ENCODE measurements around the gene PPM1D.

PPM1D gene

GRCh38 chr17:60645918-60646523 is 46.0 kb downstream of the PPM1D start:
- TF ChIP-seq CTCF (IDR thresholded peaks at IDR 0.05), result no peak
- Histone ChIP-seq H3K9me3 (no peaks in the 10 kb centered on the region), H3K4me3 (no peak overlapping the region), H3K4me1 (peaks cover 0 to 3% (median 0%) of the 10 kb centered on the region in 4 donors), H3K27ac (no peak overlapping the region), H3K27me3 (no peaks in the 10 kb centered on the region), H3K36me3 (peaks cover 16 to 35% (median 32%) of the 10 kb centered on the region in 3 donors)
- intact Hi-C loops (cut with DNase I; ENCODE audit: low total_unique reads), result no loop called here
- DNase-seq, result no peak

GRCh38 chr17:60646701-60647100 is 46.7 kb downstream of the PPM1D start:
- Histone ChIP-seq H3K27ac (no peak overlapping the region), H3K4me3 (no peak overlapping the region), H3K27me3 (no peaks in the 10 kb centered on the region), H3K4me1 (peaks cover 0 to 3% (median 0%) of the 10 kb centered on the region in 4 donors), H3K36me3 (peaks cover 16 to 42% (median 39%) of the 10 kb centered on the region in 3 donors), H3K9me3 (no peaks in the 10 kb centered on the region)
- TF ChIP-seq CTCF (IDR thresholded peaks at IDR 0.05), result no peak
- intact Hi-C loops (cut with DNase I; ENCODE audit: low total_unique reads), result no loop called here
- no peak for DNase-seq

- Histone ChIP-seq H3K9me3 (no peaks in the 10 kb centered on the region), H3K36me3 (peaks cover 16 to 42% (median 41%) of the 10 kb centered on the region in 3 donors), H3K27me3 (no peaks in the 10 kb centered on the region), H3K4me3 (no peak overlapping the region), H3K27ac (no peak overlapping the region), H3K4me1 (peaks cover 0 to 3% (median 0%) of the 10 kb centered on the region in 4 donors)
- intact Hi-C loops (cut with DNase I; ENCODE audit: low total_unique reads), result no loop called here
- no peak for TF ChIP-seq CTCF (IDR thresholded peaks at IDR 0.05)
- DNase-seq, result no peak
Measured at GRCh38 chr17:60647705-60648104, 47.7 kb downstream of the PPM1D start.

GRCh38 chr17:60652454-60653247 is 52.7 kb downstream of the PPM1D start:
- no peak for DNase-seq
- Histone ChIP-seq H3K27me3 (no peaks in the 10 kb centered on the region), H3K9me3 (no peaks in the 10 kb centered on the region), H3K36me3 (peaks cover 16 to 52% (median 51%) of the 10 kb centered on the region in 3 donors), H3K4me1 (no peaks in the 10 kb centered on the region), H3K4me3 (no peak overlapping the region), H3K27ac (no peak overlapping the region)
- TF ChIP-seq CTCF (IDR thresholded peaks at IDR 0.05), result no peak
- intact Hi-C loops (cut with DNase I; ENCODE audit: low total_unique reads), result no loop called here

GRCh38 chr17:60653569-60653968 is 53.6 kb downstream of the PPM1D start:
- intact Hi-C loops (cut with DNase I; ENCODE audit: low total_unique reads), result no loop called here
- no peak overlapping the region for H3K4me3 ChIP-seq
- no peak for TF ChIP-seq CTCF (IDR thresholded peaks at IDR 0.05)
- H3K27me3 ChIP-seq, result no peaks in the 10 kb centered on the region
- no peak for DNase-seq
- no peaks in the 10 kb centered on the region for H3K4me1 ChIP-seq
- peaks cover 12 to 50% (median 49%) of the 10 kb centered on the region in 3 donors for H3K36me3 ChIP-seq
- H3K27ac ChIP-seq, result no peak overlapping the region
- no peaks in the 10 kb centered on the region for H3K9me3 ChIP-seq
